Measurements from ENCODE around the gene TCF25.
"Not testable (repeated sequence)": the region's sequence is repeated elsewhere in the genome, so short reads cannot be mapped to it uniquely, and the experiment has no call there.

TCF25 gene

GRCh38 chr16:89924297-89924924 lies 51.0 kb downstream of the TCF25 start:
- peak; percentile 58 for DNase-seq
- in situ Hi-C loops (cut with HindIII; ENCODE audit: low pct_ligation_motif_present, low pct_unique_long_range_greater_than_20kb, low sequenced_read_pairs) = no loop called here

GRCh38 chr16:89924925-89925307 lies 51.5 kb downstream of the TCF25 start:
- in situ Hi-C loops (cut with HindIII; ENCODE audit: low pct_ligation_motif_present, low pct_unique_long_range_greater_than_20kb, low sequenced_read_pairs) = no loop called here
- DNase-seq = peak; percentile 48

GRCh38 chr16:89925596-89926079 lies 52.2 kb downstream of the TCF25 start:
- in situ Hi-C loops (cut with HindIII; ENCODE audit: low pct_ligation_motif_present, low pct_unique_long_range_greater_than_20kb, low sequenced_read_pairs) = no loop called here
- DNase-seq = no peak

- in situ Hi-C loops (cut with HindIII; ENCODE audit: low pct_ligation_motif_present, low pct_unique_long_range_greater_than_20kb, low sequenced_read_pairs) = no loop called here
- no peak for DNase-seq
Measured at GRCh38 chr16:89931305-89931896, 58.0 kb downstream of the TCF25 start.

- DNase-seq = no peak
- in situ Hi-C loops (cut with HindIII; ENCODE audit: low pct_ligation_motif_present, low pct_unique_long_range_greater_than_20kb, low sequenced_read_pairs) = no loop called here
Measured at GRCh38 chr16:89931964-89932363, 58.6 kb downstream of the TCF25 start.

- in situ Hi-C loops (cut with HindIII; ENCODE audit: low pct_ligation_motif_present, low pct_unique_long_range_greater_than_20kb, low sequenced_read_pairs); DNase-seq: not testable (repeated sequence)
Measured at GRCh38 chr16:89934019-89934418, 60.6 kb downstream of the TCF25 start.

- DNase-seq = no peak
- in situ Hi-C loops (cut with HindIII; ENCODE audit: low pct_ligation_motif_present, low pct_unique_long_range_greater_than_20kb, low sequenced_read_pairs) = no loop called here
Measured at GRCh38 chr16:89934611-89935553, 61.5 kb downstream of the TCF25 start.

GRCh38 chr16:89935620-89936019 lies 62.2 kb downstream of the TCF25 start:
- in situ Hi-C loops (cut with HindIII; ENCODE audit: low pct_ligation_motif_present, low pct_unique_long_range_greater_than_20kb, low sequenced_read_pairs); DNase-seq: not testable (repeated sequence)

- no peak for DNase-seq
- in situ Hi-C loops (cut with HindIII; ENCODE audit: low pct_ligation_motif_present, low pct_unique_long_range_greater_than_20kb, low sequenced_read_pairs) = no loop called here
Measured at GRCh38 chr16:89936034-89936433, 62.6 kb downstream of the TCF25 start.

GRCh38 chr16:89936508-89936907 lies 63.1 kb downstream of the TCF25 start:
- no peak for DNase-seq
- in situ Hi-C loops (cut with HindIII; ENCODE audit: low pct_ligation_motif_present, low pct_unique_long_range_greater_than_20kb, low sequenced_read_pairs) = no loop called here

GRCh38 chr16:89936981-89937380 lies 63.6 kb downstream of the TCF25 start:
- no peak for DNase-seq
- in situ Hi-C loops (cut with HindIII; ENCODE audit: low pct_ligation_motif_present, low pct_unique_long_range_greater_than_20kb, low sequenced_read_pairs) = no loop called here

- DNase-seq = no peak
- in situ Hi-C loops (cut with HindIII; ENCODE audit: low pct_ligation_motif_present, low pct_unique_long_range_greater_than_20kb, low sequenced_read_pairs) = no loop called here
Measured at GRCh38 chr16:89938175-89938885, 64.9 kb downstream of the TCF25 start.

GRCh38 chr16:89944773-89945172 lies 71.4 kb downstream of the TCF25 start:
- in situ Hi-C loops (cut with HindIII; ENCODE audit: low pct_ligation_motif_present, low pct_unique_long_range_greater_than_20kb, low sequenced_read_pairs) = no loop called here
- no peak for DNase-seq

GRCh38 chr16:89945654-89946053 lies 72.3 kb downstream of the TCF25 start:
- in situ Hi-C loops (cut with HindIII; ENCODE audit: low pct_ligation_motif_present, low pct_unique_long_range_greater_than_20kb, low sequenced_read_pairs) = no loop called here
- no peak for DNase-seq

GRCh38 chr16:89946515-89946914 lies 73.1 kb downstream of the TCF25 start:
- in situ Hi-C loops (cut with HindIII; ENCODE audit: low pct_ligation_motif_present, low pct_unique_long_range_greater_than_20kb, low sequenced_read_pairs) = no loop called here
- no peak for DNase-seq

- in situ Hi-C loops (cut with HindIII; ENCODE audit: low pct_ligation_motif_present, low pct_unique_long_range_greater_than_20kb, low sequenced_read_pairs) = no loop called here
- DNase-seq = no peak
Measured at GRCh38 chr16:89949121-89949742, 75.8 kb downstream of the TCF25 start.

- no peak for DNase-seq
- in situ Hi-C loops (cut with HindIII; ENCODE audit: low pct_ligation_motif_present, low pct_unique_long_range_greater_than_20kb, low sequenced_read_pairs) = no loop called here
Measured at GRCh38 chr16:89949756-89950155, 76.4 kb downstream of the TCF25 start.

GRCh38 chr16:89951509-89951908 lies 78.1 kb downstream of the TCF25 start:
- in situ Hi-C loops (cut with HindIII; ENCODE audit: low pct_ligation_motif_present, low pct_unique_long_range_greater_than_20kb, low sequenced_read_pairs) = no loop called here
- DNase-seq = no peak
